Measurements from ENCODE around the gene VIPR1. TPM values are rescaled to one million over a fixed set of nuclear protein-coding genes. Genes with fewer than 3 reads are reported as not detected.

VIPR1 gene
- total RNA-seq, 1 experiment from 2014 or later, result 0.28 TPM

GRCh38 chr3:42526616-42527367 is 24.3 kb downstream of the VIPR1 start:
- intact Hi-C loops (cut with micrococcal nuclease), result no loop called here
- no peak overlapping the region for H3K4me3 Mint-ChIP-seq (ENCODE audit: unreplicated experiment)
- POLR2A ChIA-PET, result interaction anchor here (1.4 kb wide), 1 partner anchor 11 kb away, joined by 4 read pairs; no protein-coding TSS in a partner anchor
- TF ChIP-seq, protein P1, sequence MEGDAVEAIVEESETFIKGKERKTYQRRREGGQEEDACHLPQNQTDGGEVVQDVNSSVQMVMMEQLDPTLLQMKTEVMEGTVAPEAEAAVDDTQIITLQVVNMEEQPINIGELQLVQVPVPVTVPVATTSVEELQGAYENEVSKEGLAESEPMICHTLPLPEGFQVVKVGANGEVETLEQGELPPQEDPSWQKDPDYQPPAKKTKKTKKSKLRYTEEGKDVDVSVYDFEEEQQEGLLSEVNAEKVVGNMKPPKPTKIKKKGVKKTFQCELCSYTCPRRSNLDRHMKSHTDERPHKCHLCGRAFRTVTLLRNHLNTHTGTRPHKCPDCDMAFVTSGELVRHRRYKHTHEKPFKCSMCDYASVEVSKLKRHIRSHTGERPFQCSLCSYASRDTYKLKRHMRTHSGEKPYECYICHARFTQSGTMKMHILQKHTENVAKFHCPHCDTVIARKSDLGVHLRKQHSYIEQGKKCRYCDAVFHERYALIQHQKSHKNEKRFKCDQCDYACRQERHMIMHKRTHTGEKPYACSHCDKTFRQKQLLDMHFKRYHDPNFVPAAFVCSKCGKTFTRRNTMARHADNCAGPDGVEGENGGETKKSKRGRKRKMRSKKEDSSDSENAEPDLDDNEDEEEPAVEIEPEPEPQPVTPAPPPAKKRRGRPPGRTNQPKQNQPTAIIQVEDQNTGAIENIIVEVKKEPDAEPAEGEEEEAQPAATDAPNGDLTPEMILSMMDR (IDR thresholded peaks at IDR 0.05; ENCODE audit: unreplicated experiment), result no peak
- H3K9me3 Mint-ChIP-seq (ENCODE audit: unreplicated experiment), result no peaks in the 10 kb centered on the region
- H3K4me1 Mint-ChIP-seq (ENCODE audit: insufficient read depth, unreplicated experiment), result no peaks in the 10 kb centered on the region
- H3K36me3 Mint-ChIP-seq (ENCODE audit: insufficient read depth, unreplicated experiment), result no peaks in the 10 kb centered on the region
- DNase-seq (ENCODE audit: unreplicated experiment), result no peak
- no TSS peak for BruUV-seq (replicated peaks)
- H3K27ac Mint-ChIP-seq (ENCODE audit: low read depth, unreplicated experiment), result no peak overlapping the region
- CTCF ChIA-PET, result interaction anchor here (0.6 to 0.9 kb wide), 3 partner anchors 10 to 76 kb away, joined by 3 to 5 read pairs (median 4); no protein-coding TSS in a partner anchor
- H3K27me3 Mint-ChIP-seq (ENCODE audit: insufficient read depth, unreplicated experiment), result no peaks in the 10 kb centered on the region

GRCh38 chr3:42527368-42527917 is 25.0 kb downstream of the VIPR1 start:
- ChIA-PET POLR2A (interaction anchor here (1.4 kb wide), 1 partner anchor 12 kb away, joined by 4 read pairs; no protein-coding TSS in a partner anchor), CTCF (interaction anchor here (0.6 to 0.9 kb wide), 4 partner anchors 11 to 281 kb away, joined by 3 to 5 read pairs (median 4); no protein-coding TSS in a partner anchor)
- intact Hi-C loops (cut with micrococcal nuclease), result no loop called here
- TF ChIP-seq, protein P1 (IDR thresholded peaks at IDR 0.05; ENCODE audit: unreplicated experiment), result no peak
- Mint-ChIP-seq H3K27me3 (ENCODE audit: insufficient read depth, unreplicated experiment) (no peaks in the 10 kb centered on the region), H3K4me3 (ENCODE audit: unreplicated experiment) (no peak overlapping the region), H3K27ac (ENCODE audit: low read depth, unreplicated experiment) (no peak overlapping the region), H3K4me1 (ENCODE audit: insufficient read depth, unreplicated experiment) (no peaks in the 10 kb centered on the region), H3K36me3 (ENCODE audit: insufficient read depth, unreplicated experiment) (no peaks in the 10 kb centered on the region), H3K9me3 (ENCODE audit: unreplicated experiment) (no peaks in the 10 kb centered on the region)
- no TSS peak for BruUV-seq (replicated peaks)
- no peak for DNase-seq (ENCODE audit: unreplicated experiment)

DNA sequence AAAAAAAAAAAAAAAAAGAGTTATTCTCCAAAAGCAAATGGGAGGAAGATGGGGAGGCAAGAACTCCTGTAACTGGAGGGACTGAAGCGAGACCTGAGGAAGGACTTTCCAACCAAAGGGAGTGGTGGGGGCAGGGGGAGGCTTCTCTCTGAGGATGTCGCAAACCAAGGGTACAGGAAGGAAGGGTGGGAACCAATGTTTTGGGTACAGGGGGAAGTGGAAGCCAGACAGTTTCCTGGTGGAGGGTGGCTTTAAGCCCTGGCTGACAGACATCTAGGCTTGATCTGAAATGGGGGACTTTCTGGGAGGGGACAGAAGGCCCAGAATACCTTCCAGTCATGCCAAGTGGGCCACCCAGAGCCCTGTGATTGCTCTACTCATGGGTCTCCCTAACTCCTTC is 27.0 kb downstream of the VIPR1 start:
- no peaks in the 10 kb centered on the region for H3K27me3 Mint-ChIP-seq (ENCODE audit: insufficient read depth, unreplicated experiment)
- ChIA-PET CTCF (interaction anchor here (0.7 to 1.2 kb wide), 3 partner anchors 11 to 158 kb away, joined by 3 to 5 read pairs (median 4); no protein-coding TSS in a partner anchor), POLR2A (no interaction called here)
- no peaks in the 10 kb centered on the region for H3K36me3 Mint-ChIP-seq (ENCODE audit: insufficient read depth, unreplicated experiment)
- H3K27ac Mint-ChIP-seq (ENCODE audit: low read depth, unreplicated experiment), result no peak overlapping the region
- intact Hi-C loops (cut with micrococcal nuclease), result no loop called here
- H3K4me1 Mint-ChIP-seq (ENCODE audit: insufficient read depth, unreplicated experiment), result no peaks in the 10 kb centered on the region
- TF ChIP-seq, protein P1 (IDR thresholded peaks at IDR 0.05; ENCODE audit: unreplicated experiment), result no peak
- DNase-seq (ENCODE audit: unreplicated experiment), result no peak
- BruUV-seq (replicated peaks), result no TSS peak
- no peaks in the 10 kb centered on the region for H3K9me3 Mint-ChIP-seq (ENCODE audit: unreplicated experiment)
- no peak overlapping the region for H3K4me3 Mint-ChIP-seq (ENCODE audit: unreplicated experiment)

DNA sequence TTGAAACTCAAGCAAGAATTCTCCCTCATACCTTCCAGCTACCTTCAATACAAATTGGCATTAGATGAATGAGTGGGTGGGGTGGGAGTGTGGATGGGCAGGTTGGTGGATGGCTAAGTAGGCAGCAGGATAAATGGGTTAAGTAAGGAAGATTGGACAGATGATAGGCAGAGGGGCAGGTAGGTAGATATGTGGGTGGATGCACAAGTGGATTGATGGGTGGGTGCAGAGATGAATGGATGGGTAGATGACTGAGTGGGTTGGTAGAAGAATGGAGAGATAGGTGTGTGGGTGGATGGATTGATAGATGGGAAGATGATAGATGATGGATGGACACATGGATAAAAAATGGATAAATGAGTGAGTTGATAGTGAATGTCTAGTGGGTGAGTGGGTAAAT is 27.6 kb downstream of the VIPR1 start:
- no peaks in the 10 kb centered on the region for H3K36me3 Mint-ChIP-seq (ENCODE audit: insufficient read depth, unreplicated experiment)
- H3K4me3 Mint-ChIP-seq (ENCODE audit: unreplicated experiment), result no peak overlapping the region
- H3K27ac Mint-ChIP-seq (ENCODE audit: low read depth, unreplicated experiment), result no peak overlapping the region
- intact Hi-C loops (cut with micrococcal nuclease), result no loop called here
- ChIA-PET POLR2A (no interaction called here), CTCF (no interaction called here)
- DNase-seq (ENCODE audit: unreplicated experiment), result no peak
- H3K27me3 Mint-ChIP-seq (ENCODE audit: insufficient read depth, unreplicated experiment), result no peaks in the 10 kb centered on the region
- TF ChIP-seq, protein P1 (IDR thresholded peaks at IDR 0.05; ENCODE audit: unreplicated experiment), result no peak
- no peaks in the 10 kb centered on the region for H3K9me3 Mint-ChIP-seq (ENCODE audit: unreplicated experiment)
- no TSS peak for BruUV-seq (replicated peaks)
- H3K4me1 Mint-ChIP-seq (ENCODE audit: insufficient read depth, unreplicated experiment), result no peaks in the 10 kb centered on the region

Data from MCF 10A (cell line).